Mesenchymal stem cell (in vitro differentiated cells and primary cell): Measurements from ENCODE around the gene KPNA4.
A peak's percentile ranks its signal among the peaks of the same experiment; 100 is the strongest.

Source experiments
- DNase-seq: peaks from one replicate; pipeline ENCODE4 v3.0.0-alpha.2; 2013
- H2AFZ ChIP-seq: one replicate; pipeline ENCODE4 v1.6.1; 2013; ENCODE audit warnings: low read depth, mild to moderate bottlenecking, control low read depth, inconsistent platforms, low read length, moderate library complexity
- H2AK5ac ChIP-seq: 2 replicates; pipeline ENCODE4 v1.6.1; 2013; ENCODE audit warnings: low read length, moderate library complexity, mild to moderate bottlenecking, inconsistent platforms; ENCODE audit not compliant: severe bottlenecking
- H2BK120ac ChIP-seq: one replicate; pipeline ENCODE4 v1.6.1; 2013; ENCODE audit warnings: low read depth, mild to moderate bottlenecking, inconsistent platforms, low read length, moderate library complexity
- H2BK12ac ChIP-seq, 2 experiments: one replicate each; pipeline ENCODE4 v1.6.1; 2013; ENCODE audit warnings: inconsistent platforms in 2 of 2, low read length in 2 of 2, mild to moderate bottlenecking in 2 of 2, moderate library complexity in 2 of 2, control low read depth in 1 of 2
- H2BK15ac ChIP-seq: one replicate; pipeline ENCODE4 v1.6.1; 2013; ENCODE audit warnings: mild to moderate bottlenecking, low read depth, inconsistent platforms; ENCODE audit not compliant: poor library complexity, severe bottlenecking
- H2BK5ac ChIP-seq: 2 replicates; pipeline ENCODE4 v1.6.1; 2013; ENCODE audit warnings: low read depth, mild to moderate bottlenecking, low read length, control low read depth, inconsistent platforms; ENCODE audit not compliant: poor library complexity, severe bottlenecking
- H3K14ac ChIP-seq, 2 experiments: one replicate each; pipeline ENCODE4 v1.6.1; 2013; ENCODE audit warnings: inconsistent platforms in 2 of 2, low read length in 2 of 2, control low read depth in 1 of 2, mild to moderate bottlenecking in 1 of 2, moderate library complexity in 1 of 2
- H3K18ac ChIP-seq, 2 experiments: one replicate each; pipeline ENCODE4 v1.6.1; 2013; ENCODE audit warnings: inconsistent platforms in 2 of 2, low read length in 2 of 2, control low read depth in 1 of 2, low read depth in 1 of 2, mild to moderate bottlenecking in 1 of 2
- H3K23ac ChIP-seq, 2 experiments: one replicate each; pipeline ENCODE4 v1.6.1; 2013; ENCODE audit warnings: inconsistent platforms in 2 of 2, low read length in 2 of 2, mild to moderate bottlenecking in 2 of 2, moderate library complexity in 2 of 2, control low read depth in 1 of 2
- H3K27ac ChIP-seq: 2 replicates; pipeline ENCODE4 v1.5.1; 2013; ENCODE audit warnings: mild to moderate bottlenecking, moderate library complexity, low read length, control low read depth, inconsistent platforms; ENCODE audit not compliant: poor library complexity, severe bottlenecking
- H3K27me3 ChIP-seq, 2 experiments: 2 replicates each; pipeline versions ENCODE4 v1.6.1 to v1.7.0; 2013; ENCODE audit warnings: low read length in 2 of 2, mild to moderate bottlenecking in 2 of 2, moderate library complexity in 2 of 2, control low read depth in 1 of 2, inconsistent platforms in 1 of 2; ENCODE audit not compliant: control insufficient read depth in 1 of 2, insufficient read depth in 1 of 2
- H3K36me3 ChIP-seq, 2 experiments: 2 replicates each; pipeline versions ENCODE4 v1.6.1 to v1.7.0; 2013; ENCODE audit warnings: low read length in 2 of 2, control low read depth in 1 of 2, inconsistent platforms in 1 of 2, low read depth in 1 of 2, mild to moderate bottlenecking in 1 of 2; ENCODE audit not compliant: insufficient read depth in 2 of 2, control insufficient read depth in 1 of 2
- H3K4ac ChIP-seq, 2 experiments: one replicate each; pipeline ENCODE4 v1.6.1; 2013; ENCODE audit warnings: inconsistent platforms in 2 of 2, low read length in 2 of 2, mild to moderate bottlenecking in 2 of 2, moderate library complexity in 2 of 2, control low read depth in 1 of 2, low read depth in 1 of 2
- H3K4me1 ChIP-seq: 2 replicates; pipeline ENCODE4 v1.6.1; 2013; ENCODE audit warnings: low read depth, low read length, control low read depth; ENCODE audit not compliant: control insufficient read depth, insufficient read depth
- H3K4me2 ChIP-seq: 2 replicates; pipeline ENCODE4 v1.6.1; 2013; ENCODE audit warnings: low read length, mild to moderate bottlenecking, inconsistent platforms; ENCODE audit not compliant: poor library complexity, severe bottlenecking
- H3K4me3 ChIP-seq, 2 experiments: 2 replicates each; pipeline versions ENCODE4 v1.5.1 to v1.7.0; 2013; ENCODE audit warnings: low read length in 2 of 2, mild to moderate bottlenecking in 2 of 2, control low read depth in 1 of 2, low read depth in 1 of 2; ENCODE audit not compliant: insufficient read depth in 1 of 2
- H3K79me1 ChIP-seq: replicated peaks from 2 replicates; pipeline ENCODE4 v1.6.1; 2013; ENCODE audit warnings: mild to moderate bottlenecking, control low read depth, low read length, inconsistent platforms; ENCODE audit not compliant: poor library complexity, severe bottlenecking
- H3K9ac ChIP-seq: 2 replicates; pipeline ENCODE4 v1.7.0; 2013; ENCODE audit warnings: mild to moderate bottlenecking, low read length, moderate library complexity
- H3K9me3 ChIP-seq: 2 replicates; pipeline ENCODE4 v1.7.0; 2013; ENCODE audit warnings: mild to moderate bottlenecking, low read length; ENCODE audit not compliant: control insufficient read depth
- H4K8ac ChIP-seq: one replicate; pipeline ENCODE4 v1.6.1; 2013; ENCODE audit warnings: inconsistent platforms, mild to moderate bottlenecking, low read length, moderate library complexity
- H4K91ac ChIP-seq: one replicate; pipeline ENCODE4 v1.6.1; 2013; ENCODE audit warnings: mild to moderate bottlenecking, low read length, inconsistent platforms
- WGBS: methylation state at CpG from one replicate; pipeline ENCODE4 v1.1.7; 2013; ENCODE audit warnings: mixed read lengths; 5-methylcytosine and 5-hydroxymethylcytosine counted together

KPNA4 gene

GRCh38 chr3:160451602-160452001 lies 113.8 kb downstream of the KPNA4 start:
- no peak overlapping the region for H3K23ac ChIP-seq
- H4K8ac ChIP-seq, result no peak overlapping the region
- H3K9ac ChIP-seq, result no peak overlapping the region
- no peak overlapping the region for H2AK5ac ChIP-seq
- no peak overlapping the region for H2BK120ac ChIP-seq
- H3K79me1 ChIP-seq, result no peaks in the 10 kb centered on the region
- H3K27ac ChIP-seq, result peak overlapping the region; percentile 5
- no peak overlapping the region for H3K14ac ChIP-seq
- no peaks in the 10 kb centered on the region for H3K9me3 ChIP-seq
- no peak overlapping the region for H3K4me2 ChIP-seq
- H2BK15ac ChIP-seq, result no peak overlapping the region
- H3K4ac ChIP-seq, result no peak overlapping the region
- no peak overlapping the region for H2AFZ ChIP-seq
- H3K27me3 ChIP-seq, result no peaks in the 10 kb centered on the region
- DNase-seq, result no peak
- H3K36me3 ChIP-seq, result peaks cover 0 to 2% of the 10 kb centered on the region in 2 experiments
- 63% methylated on average over 4 of the region's 4 CpGs for WGBS
- H3K18ac ChIP-seq, result no peak overlapping the region
- no peak overlapping the region for H4K91ac ChIP-seq
- no peak overlapping the region for H3K4me3 ChIP-seq
- no peak overlapping the region for H2BK5ac ChIP-seq
- peaks cover 11% of the 10 kb centered on the region for H3K4me1 ChIP-seq
- H2BK12ac ChIP-seq, result no peak overlapping the region

- Histone ChIP-seq H2BK120ac (no peak overlapping the region), H3K9ac (peak overlapping the region; percentile 78), H2BK15ac (no peak overlapping the region), H3K9me3 (no peaks in the 10 kb centered on the region), H3K4me3 (peak overlapping the region in 1 of 2 experiments; percentile 89), H4K8ac (no peak overlapping the region), H3K4me2 (peak overlapping the region; percentile 36), H2AK5ac (no peak overlapping the region), H3K4ac (no peak overlapping the region), H3K18ac (no peak overlapping the region), H2BK12ac (no peak overlapping the region), H2BK5ac (peak overlapping the region; percentile 44), H2AFZ (no peak overlapping the region), H3K23ac (no peak overlapping the region), H3K27ac (peak overlapping the region; percentile 89), H3K36me3 (peaks cover 0 to 4% of the 10 kb centered on the region in 2 experiments), H3K27me3 (no peaks in the 10 kb centered on the region), H3K14ac (no peak overlapping the region), H3K4me1 (peaks cover 13% of the 10 kb centered on the region), H4K91ac (no peak overlapping the region), H3K79me1 (no peaks in the 10 kb centered on the region)
- WGBS, result 0% methylated on average over 1 of the region's 3 CpGs
- peak; percentile 68 for DNase-seq
Observed at GRCh38 chr3:160450846-160451245, 114.5 kb downstream of the KPNA4 start.

- under 1% methylated on average over 70 of the region's 71 CpGs for WGBS
- H3K14ac ChIP-seq, result peak within 1 kb of the TSS in 1 of 2 experiments; percentile 46
- no peaks in the 10 kb centered on the region for H3K27me3 ChIP-seq
- H2AFZ ChIP-seq, result peak within 1 kb of the TSS; percentile 91
- H2BK5ac ChIP-seq, result peak within 1 kb of the TSS; percentile 92
- peak within 1 kb of the TSS; percentile 52 for H2BK120ac ChIP-seq
- no peaks in the 10 kb centered on the region for H3K79me1 ChIP-seq
- peak within 1 kb of the TSS; percentile 20 to 84 for H2BK12ac ChIP-seq
- peaks cover 0 to 9% of the 10 kb centered on the region in 2 experiments for H3K36me3 ChIP-seq
- peak within 1 kb of the TSS; percentile 99 for H4K8ac ChIP-seq
- H3K18ac ChIP-seq, result peak within 1 kb of the TSS; percentile 90 to 94
- peaks cover 13% of the 10 kb centered on the region for H3K4me1 ChIP-seq
- H3K23ac ChIP-seq, result peak within 1 kb of the TSS in 1 of 2 experiments; percentile 97
- H3K4me2 ChIP-seq, result peak within 1 kb of the TSS; percentile 36
- peak within 1 kb of the TSS; percentile 63 for H2AK5ac ChIP-seq
- peak; percentile 98 for DNase-seq
- H4K91ac ChIP-seq, result peak within 1 kb of the TSS; percentile 96
- H2BK15ac ChIP-seq, result peak within 1 kb of the TSS; percentile 29
- H3K4me3 ChIP-seq, result peak within 1 kb of the TSS; percentile 89 to 90
- peak within 1 kb of the TSS; percentile 78 for H3K9ac ChIP-seq
- peak within 1 kb of the TSS; percentile 82 to 89 for H3K4ac ChIP-seq
- H3K9me3 ChIP-seq, result no peaks in the 10 kb centered on the region
- peak within 1 kb of the TSS; percentile 89 for H3K27ac ChIP-seq
Observed at GRCh38 chr3:160449636-160450598, 115.5 kb downstream of the KPNA4 start, which contains the start of gene TRIM59. TSS of gene TRIM59 (minus strand) at chr3:160449786. CDS start at chr3:160439183, 10,603 bp downstream.
